HL-60 (cell line): Measurements from ENCODE around the gene OTX1.

Experiments used
- DNase-seq, 2 experiments: peaks; one replicate each; pipeline ENCODE4 v3.0.0-alpha.2; 2010 to 2020; ENCODE audit warnings: low read depth in 1 of 2, low spot score in 1 of 2
- H3K27ac ChIP-seq: fragments of 250-450 bp; sonication (Bioruptor Pico); replicated peaks from 2 replicates; pipeline ENCODE4 v1.5.1; 2020; ENCODE audit warnings: mild to moderate bottlenecking, moderate library complexity
- H3K27me3 ChIP-seq: fragments of 250-450 bp; sonication (Bioruptor Pico); 2 replicates; pipeline ENCODE4 v1.5.1; 2021; ENCODE audit warnings: mild to moderate bottlenecking, moderate library complexity; ENCODE audit not compliant: insufficient read depth, poor library complexity, severe bottlenecking
- H3K4me3 ChIP-seq: replicated peaks from 2 replicates; pipeline ENCODE4 v1.5.1; 2011; ENCODE audit warnings: mild to moderate bottlenecking, control low read depth, low read length; ENCODE audit not compliant: insufficient read depth
- GABPA ChIP-seq: IDR thresholded peaks from 2 replicates; pipeline ENCODE4 v1.6.1; 2012; ENCODE audit warnings: low read depth
- POLR2AphosphoS5 ChIP-seq: IDR thresholded peaks from 2 replicates; pipeline ENCODE4 v1.6.1; 2012; ENCODE audit warnings: low read depth
- SPI1 ChIP-seq: IDR thresholded peaks from 2 replicates; pipeline ENCODE4 v1.6.1; 2012; ENCODE audit warnings: low read depth, mild to moderate bottlenecking, borderline replicate concordance
- TF ChIP-seq, protein P1 (sequence below): IDR thresholded peaks from 2 replicates; pipeline ENCODE4 v1.6.1; 2012; ENCODE audit warnings: low read depth; ENCODE audit not compliant: insufficient replicate concordance
- TF ChIP-seq, protein P2 (sequence below): IDR thresholded peaks from one replicate; pipeline ENCODE4 v1.5.1; 2011; ENCODE audit warnings: low read length, control low read depth, inconsistent platforms; ENCODE audit not compliant: insufficient read depth

OTX1 gene

DNA sequence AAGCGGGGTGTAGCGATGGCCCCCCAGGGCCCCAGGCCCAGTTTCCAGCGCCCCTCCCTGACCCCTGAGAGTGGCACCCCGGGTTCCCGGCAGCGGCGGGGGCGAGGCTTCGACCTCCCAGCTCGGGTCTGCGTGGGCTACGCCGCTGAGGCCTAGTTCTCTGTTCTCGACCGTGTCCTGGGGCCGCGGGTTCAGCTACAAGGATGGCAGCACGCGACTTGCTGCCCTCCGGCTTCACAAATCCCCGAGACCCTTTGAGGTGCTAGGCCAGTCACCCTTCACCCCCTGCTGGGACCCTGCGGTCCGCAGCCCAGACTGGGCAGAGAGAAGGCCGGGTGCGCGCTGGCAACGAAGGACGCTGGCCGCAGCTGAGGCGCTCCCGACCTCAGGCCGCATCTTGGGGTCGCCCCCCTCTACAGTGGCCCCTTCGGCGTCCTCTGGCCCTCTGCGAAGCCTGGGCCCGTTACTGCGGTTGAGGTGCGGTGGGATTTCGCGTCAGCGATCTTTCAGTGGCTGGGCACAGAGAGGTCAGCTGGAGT lies 1.2 kb downstream of the OTX1 start:
- no peak overlapping the region for H3K4me3 ChIP-seq
- no peak for TF ChIP-seq GABPA
- no peak for TF ChIP-seq POLR2AphosphoS5
- TF ChIP-seq, protein P1, sequence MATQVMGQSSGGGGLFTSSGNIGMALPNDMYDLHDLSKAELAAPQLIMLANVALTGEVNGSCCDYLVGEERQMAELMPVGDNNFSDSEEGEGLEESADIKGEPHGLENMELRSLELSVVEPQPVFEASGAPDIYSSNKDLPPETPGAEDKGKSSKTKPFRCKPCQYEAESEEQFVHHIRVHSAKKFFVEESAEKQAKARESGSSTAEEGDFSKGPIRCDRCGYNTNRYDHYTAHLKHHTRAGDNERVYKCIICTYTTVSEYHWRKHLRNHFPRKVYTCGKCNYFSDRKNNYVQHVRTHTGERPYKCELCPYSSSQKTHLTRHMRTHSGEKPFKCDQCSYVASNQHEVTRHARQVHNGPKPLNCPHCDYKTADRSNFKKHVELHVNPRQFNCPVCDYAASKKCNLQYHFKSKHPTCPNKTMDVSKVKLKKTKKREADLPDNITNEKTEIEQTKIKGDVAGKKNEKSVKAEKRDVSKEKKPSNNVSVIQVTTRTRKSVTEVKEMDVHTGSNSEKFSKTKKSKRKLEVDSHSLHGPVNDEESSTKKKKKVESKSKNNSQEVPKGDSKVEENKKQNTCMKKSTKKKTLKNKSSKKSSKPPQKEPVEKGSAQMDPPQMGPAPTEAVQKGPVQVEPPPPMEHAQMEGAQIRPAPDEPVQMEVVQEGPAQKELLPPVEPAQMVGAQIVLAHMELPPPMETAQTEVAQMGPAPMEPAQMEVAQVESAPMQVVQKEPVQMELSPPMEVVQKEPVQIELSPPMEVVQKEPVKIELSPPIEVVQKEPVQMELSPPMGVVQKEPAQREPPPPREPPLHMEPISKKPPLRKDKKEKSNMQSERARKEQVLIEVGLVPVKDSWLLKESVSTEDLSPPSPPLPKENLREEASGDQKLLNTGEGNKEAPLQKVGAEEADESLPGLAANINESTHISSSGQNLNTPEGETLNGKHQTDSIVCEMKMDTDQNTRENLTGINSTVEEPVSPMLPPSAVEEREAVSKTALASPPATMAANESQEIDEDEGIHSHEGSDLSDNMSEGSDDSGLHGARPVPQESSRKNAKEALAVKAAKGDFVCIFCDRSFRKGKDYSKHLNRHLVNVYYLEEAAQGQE: no peak
- TF ChIP-seq SPI1: no peak
- TF ChIP-seq, protein P2, sequence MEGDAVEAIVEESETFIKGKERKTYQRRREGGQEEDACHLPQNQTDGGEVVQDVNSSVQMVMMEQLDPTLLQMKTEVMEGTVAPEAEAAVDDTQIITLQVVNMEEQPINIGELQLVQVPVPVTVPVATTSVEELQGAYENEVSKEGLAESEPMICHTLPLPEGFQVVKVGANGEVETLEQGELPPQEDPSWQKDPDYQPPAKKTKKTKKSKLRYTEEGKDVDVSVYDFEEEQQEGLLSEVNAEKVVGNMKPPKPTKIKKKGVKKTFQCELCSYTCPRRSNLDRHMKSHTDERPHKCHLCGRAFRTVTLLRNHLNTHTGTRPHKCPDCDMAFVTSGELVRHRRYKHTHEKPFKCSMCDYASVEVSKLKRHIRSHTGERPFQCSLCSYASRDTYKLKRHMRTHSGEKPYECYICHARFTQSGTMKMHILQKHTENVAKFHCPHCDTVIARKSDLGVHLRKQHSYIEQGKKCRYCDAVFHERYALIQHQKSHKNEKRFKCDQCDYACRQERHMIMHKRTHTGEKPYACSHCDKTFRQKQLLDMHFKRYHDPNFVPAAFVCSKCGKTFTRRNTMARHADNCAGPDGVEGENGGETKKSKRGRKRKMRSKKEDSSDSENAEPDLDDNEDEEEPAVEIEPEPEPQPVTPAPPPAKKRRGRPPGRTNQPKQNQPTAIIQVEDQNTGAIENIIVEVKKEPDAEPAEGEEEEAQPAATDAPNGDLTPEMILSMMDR: no peak
- H3K27me3 ChIP-seq: peaks cover 28% of the 10 kb centered on the region
- no peak for DNase-seq
- no peak overlapping the region for H3K27ac ChIP-seq

DNA sequence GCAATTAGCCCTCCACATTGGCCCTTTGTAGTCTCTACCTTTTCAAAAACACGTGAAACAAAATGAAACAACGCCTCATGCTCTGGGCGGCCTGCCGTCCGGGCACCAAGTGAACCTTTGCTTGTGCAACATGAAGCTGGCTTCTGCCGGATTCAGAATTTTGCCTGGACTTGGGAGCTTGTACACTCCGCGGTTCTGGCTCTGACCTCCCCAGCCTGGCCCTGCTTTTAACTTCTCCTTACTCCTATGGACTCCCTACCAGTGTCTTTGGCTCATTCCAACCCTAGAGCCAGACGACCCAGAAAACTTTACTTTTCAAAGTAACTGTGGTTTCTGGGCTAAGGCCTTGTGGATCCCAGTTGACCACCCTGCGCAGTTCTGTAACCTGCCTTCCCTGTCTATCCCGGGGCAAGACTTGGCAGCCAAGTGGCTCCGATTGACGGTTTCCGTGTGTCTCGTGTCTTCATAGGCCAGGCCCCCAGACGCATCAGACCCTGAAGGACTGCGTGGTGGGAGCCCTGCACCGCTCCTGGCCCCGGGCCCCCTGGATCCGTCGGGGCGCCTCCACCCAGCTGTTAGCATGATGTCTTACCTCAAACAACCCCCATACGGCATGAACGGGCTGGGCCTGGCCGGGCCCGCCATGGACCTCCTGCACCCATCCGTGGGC lies 1.9 kb downstream of the OTX1 start:
- no peak overlapping the region for H3K27ac ChIP-seq
- H3K4me3 ChIP-seq: no peak overlapping the region
- no peak for DNase-seq
- peaks cover 22% of the 10 kb centered on the region for H3K27me3 ChIP-seq
- no peak for TF ChIP-seq GABPA
- no peak for TF ChIP-seq SPI1
- TF ChIP-seq, protein P2: no peak
- TF ChIP-seq, protein P1: no peak
- no peak for TF ChIP-seq POLR2AphosphoS5

DNA sequence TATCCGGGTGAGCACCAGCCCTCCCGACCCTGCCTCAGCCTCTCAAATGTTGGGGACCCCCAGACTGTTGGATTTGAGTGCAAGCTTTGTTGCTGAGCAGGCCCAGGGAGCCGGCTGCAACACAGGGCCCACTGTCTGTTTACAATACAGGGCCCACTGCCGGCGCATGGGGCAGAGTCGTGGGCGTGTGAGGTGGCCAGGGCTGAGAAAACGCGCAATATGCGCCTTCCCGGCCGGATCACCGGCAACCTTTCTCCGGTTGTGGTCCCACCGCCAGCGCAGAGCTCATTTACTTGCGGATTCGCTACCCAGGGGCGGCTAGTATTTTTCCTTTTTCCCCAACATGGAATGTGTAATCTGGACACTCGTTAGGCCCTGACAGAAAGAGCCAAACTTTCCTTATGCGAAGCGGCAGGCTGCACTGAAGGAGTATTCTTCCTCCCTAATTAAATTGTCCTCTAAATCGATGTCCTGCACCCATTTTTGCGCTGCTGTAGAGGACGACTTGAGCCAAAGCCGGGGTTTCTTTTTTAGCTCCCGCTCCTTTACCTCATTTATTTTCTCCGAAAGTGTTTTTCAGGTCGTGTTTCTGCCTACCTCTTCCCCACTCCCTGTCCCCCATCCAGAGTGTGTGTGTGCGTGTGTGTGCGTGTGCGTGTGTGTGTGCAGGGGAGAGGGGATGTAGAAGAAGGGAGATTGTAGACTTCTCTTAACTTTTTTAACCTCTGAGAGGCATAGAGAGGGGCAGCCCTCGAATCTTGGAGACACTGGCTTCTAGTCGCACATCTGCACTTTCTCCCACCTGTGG lies 2.7 kb downstream of the OTX1 start:
- no peak overlapping the region for H3K4me3 ChIP-seq
- H3K27me3 ChIP-seq: peaks cover 15% of the 10 kb centered on the region

More for the DNA sequence above, 2.7 kb downstream of the OTX1 start:
- TF ChIP-seq SPI1: no peak
- no peak for TF ChIP-seq GABPA
- TF ChIP-seq, protein P1: no peak
- TF ChIP-seq, protein P2: no peak
- no peak for TF ChIP-seq POLR2AphosphoS5
- DNase-seq: no peak
- H3K27ac ChIP-seq: no peak overlapping the region
